GM21529 (cell line): ENCODE data around the gene BCCIP.

Source experiments
- ATAC-seq: cut with Tn5 transposase; IDR thresholded peaks from one replicate; pipeline ENCODE4 v1.9.1; 2021; ENCODE audit not compliant: unreplicated experiment

BCCIP gene

GRCh38 chr10:125843603-125844329, 20.4 kb downstream of the BCCIP start:
- ATAC-seq: no peak

- no peak for ATAC-seq
Observed at GRCh38 chr10:125844751-125845221, 21.4 kb downstream of the BCCIP start.

- no peak for ATAC-seq
Observed at GRCh38 chr10:125845617-125846016, 22.3 kb downstream of the BCCIP start.

- peak; percentile 62 for ATAC-seq
Observed at GRCh38 chr10:125846894-125847293, 23.5 kb downstream of the BCCIP start.

GRCh38 chr10:125848371-125848770, 25.0 kb downstream of the BCCIP start:
- ATAC-seq: no peak

GRCh38 chr10:125848857-125849256, 25.5 kb downstream of the BCCIP start:
- no peak for ATAC-seq

GRCh38 chr10:125849448-125849847, 26.1 kb downstream of the BCCIP start:
- ATAC-seq: no peak

GRCh38 chr10:125850766-125851731, 27.7 kb downstream of the BCCIP start:
- no peak for ATAC-seq

GRCh38 chr10:125852487-125852886, 29.1 kb downstream of the BCCIP start:
- ATAC-seq: no peak

GRCh38 chr10:125857185-125857760, 33.9 kb downstream of the BCCIP start:
- ATAC-seq: no peak

GRCh38 chr10:125859128-125859817, 35.9 kb downstream of the BCCIP start:
- no peak for ATAC-seq

GRCh38 chr10:125865120-125865519, 41.8 kb downstream of the BCCIP start:
- ATAC-seq: no peak

GRCh38 chr10:125866421-125867029, 43.2 kb downstream of the BCCIP start:
- no peak for ATAC-seq

- ATAC-seq: peak; percentile 78
Observed at GRCh38 chr10:125868372-125868975, 45.1 kb downstream of the BCCIP start.

GRCh38 chr10:125871338-125871737, 48.0 kb downstream of the BCCIP start:
- no peak for ATAC-seq

- no peak for ATAC-seq
Observed at GRCh38 chr10:125878957-125879835, 55.9 kb downstream of the BCCIP start.

GRCh38 chr10:125880719-125881118, 57.4 kb downstream of the BCCIP start:
- no peak for ATAC-seq

GRCh38 chr10:125881192-125881591, 57.8 kb downstream of the BCCIP start, which contains the start of gene DHX32:
Gene DHX32, minus strand, starts transcription at chr10:125881292. Its CDS starts 468 bp downstream, at chr10:125880824.
- ATAC-seq: no peak

GRCh38 chr10:125882596-125882995, 59.2 kb downstream of the BCCIP start:
- ATAC-seq: no peak
